SK-N-SH treated with all-trans-retinoic acid at 6 μM for 48 hours (cell line): ENCODE data around the gene SLC12A4.
"Not testable (repeated sequence)": the region's sequence is repeated elsewhere in the genome, so short reads cannot be mapped to it uniquely, and the experiment has no call there.

Experiments
- ATAC-seq: fragments of 200-7000 bp; cut with Tn5 transposase; 3 replicates; pipeline ENCODE4 v1.9.1; 2020; ENCODE audit warnings: mild to moderate bottlenecking, moderate library complexity
- ARNTL ChIP-seq: fragments of 450-650 bp; formaldehyde crosslinking; IDR thresholded peaks from 2 replicates; pipeline ENCODE4 v1.5.0; 2020; ENCODE audit warnings: low read depth, mild to moderate bottlenecking, moderate library complexity, borderline replicate concordance
- BACH2 ChIP-seq: fragments of 250-450 bp; sonication (Bioruptor Pico); IDR thresholded peaks from 2 replicates; pipeline ENCODE4 v1.9.0; 2021; ENCODE audit warnings: mild to moderate bottlenecking, borderline replicate concordance
- CREB5 ChIP-seq: fragments of 250-450 bp; sonication (Bioruptor Pico); IDR thresholded peaks from 2 replicates; pipeline ENCODE4 v1.5.1; 2020; ENCODE audit warnings: low read depth, mild to moderate bottlenecking, moderate library complexity
- CSDC2 ChIP-seq: fragments of 250-450 bp; sonication (Bioruptor Pico); IDR thresholded peaks from 2 replicates; pipeline ENCODE4 v1.5.0; 2020; ENCODE audit warnings: mild to moderate bottlenecking, moderate library complexity
- CSRNP3 ChIP-seq: fragments of 250-450 bp; sonication (Bioruptor Pico); IDR thresholded peaks from 2 replicates; pipeline ENCODE4 v1.5.1; 2021; ENCODE audit warnings: mild to moderate bottlenecking, moderate library complexity
- ISL1 ChIP-seq: fragments of 250-450 bp; sonication (Bioruptor Pico); IDR thresholded peaks from 2 replicates; pipeline ENCODE4 v2.1.2; 2022; ENCODE audit warnings: mild to moderate bottlenecking, moderate library complexity
- OSR1 ChIP-seq: fragments of 250-450 bp; sonication (Bioruptor Pico); IDR thresholded peaks from 2 replicates; pipeline ENCODE4 v1.8.0; 2022; ENCODE audit warnings: moderate library complexity, mild to moderate bottlenecking, inconsistent platforms
- PATZ1 ChIP-seq: fragments of 250-450 bp; sonication (Bioruptor Pico); IDR thresholded peaks from 2 replicates; pipeline ENCODE4 v1.8.0; 2020; ENCODE audit warnings: mild to moderate bottlenecking, moderate library complexity, borderline replicate concordance
- PPARA ChIP-seq: fragments of 250-450 bp; sonication (Bioruptor Pico); IDR thresholded peaks from 2 replicates; pipeline ENCODE4 v1.5.0; 2020; ENCODE audit warnings: mild to moderate bottlenecking, borderline replicate concordance
- RARB ChIP-seq: fragments of 250-450 bp; sonication (Bioruptor Pico); IDR thresholded peaks from 2 replicates; pipeline ENCODE4 v1.8.0; 2021; ENCODE audit warnings: mild to moderate bottlenecking, moderate library complexity
- SNAI2 ChIP-seq: fragments of 250-450 bp; sonication (Bioruptor Pico); IDR thresholded peaks from 2 replicates; pipeline ENCODE4 v1.5.0; 2020; ENCODE audit warnings: mild to moderate bottlenecking, moderate library complexity
- TCF4 ChIP-seq: fragments of 250-450 bp; sonication (Bioruptor Pico); IDR thresholded peaks from 2 replicates; pipeline ENCODE4 v1.8.0; 2021; ENCODE audit warnings: mild to moderate bottlenecking, moderate library complexity, borderline replicate concordance
- TOX ChIP-seq: fragments of 250-450 bp; sonication (Bioruptor Pico); IDR thresholded peaks from 2 replicates; pipeline ENCODE4 v1.8.0; 2021; ENCODE audit warnings: mild to moderate bottlenecking, moderate library complexity, borderline replicate concordance
- TSHZ2 ChIP-seq: fragments of 250-450 bp; sonication (Bioruptor Pico); IDR thresholded peaks from 2 replicates; pipeline ENCODE4 v1.5.0; 2020; ENCODE audit warnings: mild to moderate bottlenecking, moderate library complexity
- ZFP3 ChIP-seq: fragments of 250-450 bp; sonication (Bioruptor Pico); IDR thresholded peaks from 2 replicates; pipeline ENCODE4 v1.5.0; 2020; ENCODE audit warnings: mild to moderate bottlenecking, moderate library complexity
- ZFP30 ChIP-seq: fragments of 450-650 bp; formaldehyde crosslinking; IDR thresholded peaks from 2 replicates; pipeline ENCODE4 v1.5.0; 2022; ENCODE audit warnings: mild to moderate bottlenecking, moderate library complexity
- ZNF565 ChIP-seq: fragments of 450-650 bp; formaldehyde crosslinking; conservative IDR thresholded peaks from 2 replicates; pipeline ENCODE4 v1.5.0; 2020; ENCODE audit warnings: low read depth, mild to moderate bottlenecking, moderate library complexity
- ZNF70 ChIP-seq: fragments of 450-650 bp; formaldehyde crosslinking; IDR thresholded peaks from 2 replicates; pipeline ENCODE4 v1.5.0; 2020; ENCODE audit warnings: mild to moderate bottlenecking, moderate library complexity
- ZNF8 ChIP-seq: fragments of 450-650 bp; formaldehyde crosslinking; IDR thresholded peaks from 2 replicates; pipeline ENCODE4 v1.5.0; 2020; ENCODE audit warnings: mild to moderate bottlenecking, moderate library complexity
- TF ChIP-seq, protein P1 (sequence below): fragments of 250-450 bp; sonication (Bioruptor Pico); IDR thresholded peaks from 2 replicates; pipeline ENCODE4 v1.8.0; 2021; ENCODE audit warnings: low read depth, mild to moderate bottlenecking, moderate library complexity, borderline replicate concordance

Gene SLC12A4

GRCh38 chr16:68013440-68013839, 45.0 kb upstream of the SLC12A4 start:
- ATAC-seq, result no peak
- TF ChIP-seq ISL1 (CRISPR knock-in tag) (no peak), CSRNP3 (CRISPR knock-in tag) (no peak), ZNF565 (CRISPR knock-in tag) (no peak), TCF4 (CRISPR knock-in tag) (no peak), ZNF70 (CRISPR knock-in tag) (no peak), CSDC2 (CRISPR knock-in tag) (no peak), TSHZ2 (CRISPR knock-in tag) (no peak)
- TF ChIP-seq, protein P1, sequence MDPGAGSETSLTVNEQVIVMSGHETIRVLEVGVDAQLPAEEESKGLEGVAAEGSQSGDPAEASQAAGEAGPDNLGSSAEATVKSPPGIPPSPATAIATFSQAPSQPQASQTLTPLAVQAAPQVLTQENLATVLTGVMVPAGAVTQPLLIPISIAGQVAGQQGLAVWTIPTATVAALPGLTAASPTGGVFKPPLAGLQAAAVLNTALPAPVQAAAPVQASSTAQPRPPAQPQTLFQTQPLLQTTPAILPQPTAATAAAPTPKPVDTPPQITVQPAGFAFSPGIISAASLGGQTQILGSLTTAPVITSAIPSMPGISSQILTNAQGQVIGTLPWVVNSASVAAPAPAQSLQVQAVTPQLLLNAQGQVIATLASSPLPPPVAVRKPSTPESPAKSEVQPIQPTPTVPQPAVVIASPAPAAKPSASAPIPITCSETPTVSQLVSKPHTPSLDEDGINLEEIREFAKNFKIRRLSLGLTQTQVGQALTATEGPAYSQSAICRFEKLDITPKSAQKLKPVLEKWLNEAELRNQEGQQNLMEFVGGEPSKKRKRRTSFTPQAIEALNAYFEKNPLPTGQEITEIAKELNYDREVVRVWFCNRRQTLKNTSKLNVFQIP (CRISPR knock-in tag), result no peak

DNA sequence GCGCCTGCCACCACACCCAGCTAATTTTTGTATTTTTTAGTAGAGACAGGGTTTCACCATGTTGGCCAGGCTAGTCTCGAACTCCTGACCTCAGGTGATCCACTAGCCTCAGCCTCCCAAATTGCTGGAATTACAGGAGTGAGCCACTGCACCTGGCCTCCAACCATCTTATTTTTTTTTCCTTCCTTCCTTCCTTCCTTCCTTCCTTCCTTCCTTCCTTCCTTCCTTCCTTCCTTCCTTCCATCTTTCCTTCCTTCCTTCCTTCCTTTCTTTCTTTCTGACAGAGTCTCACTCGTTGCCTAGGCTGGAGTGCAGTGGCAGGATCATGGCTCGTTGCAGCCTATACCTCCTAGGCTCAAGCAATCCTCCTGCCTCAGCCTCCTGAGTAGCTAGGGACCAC, 41.4 kb upstream of the SLC12A4 start:
- not testable (repeated sequence) for ATAC-seq

DNA sequence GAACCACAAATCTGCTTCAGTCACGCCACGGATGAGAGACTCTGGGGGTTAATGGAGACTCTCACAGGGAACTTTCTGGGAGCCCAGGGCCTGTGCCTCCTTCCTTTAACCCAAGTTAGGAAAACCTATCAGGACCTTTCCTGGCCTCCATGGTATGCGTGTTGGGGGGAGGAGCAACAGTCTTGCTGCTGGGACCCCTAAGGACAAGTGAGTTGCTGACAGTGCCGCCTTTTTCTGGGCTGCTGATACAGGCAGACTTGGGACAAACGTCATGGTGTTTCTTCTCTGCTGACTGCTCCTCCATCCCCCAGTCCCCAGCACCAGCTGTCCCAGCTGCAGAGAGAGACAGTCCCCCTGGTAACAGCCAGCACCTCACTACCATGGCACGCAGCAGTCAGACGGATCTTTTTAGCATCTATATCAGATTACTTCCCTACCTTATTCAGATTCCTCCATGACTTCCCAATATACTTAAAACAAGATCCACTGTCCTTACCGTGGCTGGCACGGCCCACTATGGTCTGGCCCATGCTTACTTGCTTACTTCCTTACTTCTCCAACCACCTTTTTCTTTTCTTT, 40.8 kb upstream of the SLC12A4 start:
- no peak for ATAC-seq
- TF ChIP-seq ISL1 (CRISPR knock-in tag), result no peak
- no peak for TF ChIP-seq PATZ1 (CRISPR knock-in tag)
- no peak for TF ChIP-seq TCF4 (CRISPR knock-in tag)
- no peak for TF ChIP-seq ZNF8 (CRISPR knock-in tag)
- no peak for TF ChIP-seq PPARA (CRISPR knock-in tag)
- no peak for TF ChIP-seq SNAI2
- no peak for TF ChIP-seq CSDC2 (CRISPR knock-in tag)
- no peak for TF ChIP-seq TOX (CRISPR knock-in tag)
- TF ChIP-seq CREB5, result no peak
- no peak for TF ChIP-seq BACH2 (CRISPR knock-in tag)
- TF ChIP-seq TSHZ2 (CRISPR knock-in tag), result no peak
- no peak for TF ChIP-seq RARB
- TF ChIP-seq ZFP30 (CRISPR knock-in tag), result no peak
- no peak for TF ChIP-seq ZNF70 (CRISPR knock-in tag)
- no peak for TF ChIP-seq CSRNP3 (CRISPR knock-in tag)
- no peak for TF ChIP-seq ARNTL
- no peak for TF ChIP-seq ZFP3 (CRISPR knock-in tag)
- TF ChIP-seq, protein P1 (CRISPR knock-in tag), result no peak
- TF ChIP-seq OSR1 (CRISPR knock-in tag), result no peak
- no peak for TF ChIP-seq ZNF565 (CRISPR knock-in tag)
